HG03159 (cell line): ENCODE data around the gene ORC5.
"Not testable (repeated sequence)": the region's sequence is repeated elsewhere in the genome, so short reads cannot be mapped to it uniquely, and the experiment has no call there.

Experiments used
- ATAC-seq: cut with Tn5 transposase; IDR thresholded peaks from one replicate; pipeline ENCODE4 v1.9.1; 2021; ENCODE audit warnings: mild to moderate bottlenecking, moderate library complexity; ENCODE audit not compliant: unreplicated experiment

ORC5 gene

DNA sequence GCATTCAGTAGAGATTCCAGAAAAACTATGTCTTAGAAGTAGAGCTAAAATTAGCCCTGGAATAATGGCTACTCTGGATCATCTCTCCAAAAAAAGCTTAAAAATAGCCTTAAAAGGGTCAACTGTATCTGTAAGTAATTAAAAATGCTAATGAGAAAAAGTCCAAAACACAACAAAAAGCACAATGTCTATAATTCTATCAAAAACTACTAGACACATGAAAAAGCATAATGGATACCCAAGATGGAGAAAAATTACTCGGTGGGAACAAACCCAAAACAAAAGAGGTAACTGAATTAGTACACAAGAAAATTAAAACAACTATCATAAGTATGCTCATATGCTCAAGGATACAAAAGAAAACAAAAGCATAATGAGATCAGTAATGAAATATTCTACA, 15.4 kb downstream of the ORC5 start:
- ATAC-seq: no peak

DNA sequence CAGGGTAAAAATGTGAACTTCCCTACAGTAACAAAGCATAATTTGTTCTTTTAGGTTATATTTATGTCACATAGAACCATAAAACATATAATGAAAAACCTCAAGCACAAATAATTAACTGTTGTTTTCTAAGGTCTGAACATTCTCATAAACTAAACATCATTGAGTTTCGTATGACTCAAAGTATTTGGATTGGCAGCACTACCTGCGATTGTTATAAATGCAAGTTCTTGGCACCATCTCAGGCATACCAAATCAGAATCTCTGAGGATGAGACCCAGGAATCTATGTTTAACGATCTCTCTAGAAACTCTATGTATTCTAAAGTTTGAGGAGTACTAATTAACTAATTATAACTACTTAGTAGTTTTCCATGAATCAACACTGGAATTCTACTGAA, 22.5 kb downstream of the ORC5 start:
- no peak for ATAC-seq

DNA sequence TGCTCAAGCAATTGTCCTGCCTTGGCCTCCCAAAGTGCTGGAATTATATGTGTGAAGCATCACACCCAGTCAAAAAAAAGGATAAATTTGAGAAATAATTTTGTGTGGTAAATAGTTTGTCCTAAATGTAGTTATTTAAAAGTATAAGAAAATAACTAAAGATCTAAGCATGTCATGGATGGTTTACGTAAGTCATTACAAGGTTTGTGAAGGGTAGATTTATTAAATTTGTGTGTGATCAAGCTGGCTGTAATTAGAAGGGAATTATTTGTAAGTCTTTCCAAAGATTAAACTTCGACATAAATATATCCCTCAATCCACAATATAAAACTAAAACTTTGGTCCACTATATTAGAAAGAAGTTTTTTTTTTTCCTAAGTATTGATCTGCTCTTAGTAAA, 28.6 kb downstream of the ORC5 start:
- ATAC-seq: no peak

DNA sequence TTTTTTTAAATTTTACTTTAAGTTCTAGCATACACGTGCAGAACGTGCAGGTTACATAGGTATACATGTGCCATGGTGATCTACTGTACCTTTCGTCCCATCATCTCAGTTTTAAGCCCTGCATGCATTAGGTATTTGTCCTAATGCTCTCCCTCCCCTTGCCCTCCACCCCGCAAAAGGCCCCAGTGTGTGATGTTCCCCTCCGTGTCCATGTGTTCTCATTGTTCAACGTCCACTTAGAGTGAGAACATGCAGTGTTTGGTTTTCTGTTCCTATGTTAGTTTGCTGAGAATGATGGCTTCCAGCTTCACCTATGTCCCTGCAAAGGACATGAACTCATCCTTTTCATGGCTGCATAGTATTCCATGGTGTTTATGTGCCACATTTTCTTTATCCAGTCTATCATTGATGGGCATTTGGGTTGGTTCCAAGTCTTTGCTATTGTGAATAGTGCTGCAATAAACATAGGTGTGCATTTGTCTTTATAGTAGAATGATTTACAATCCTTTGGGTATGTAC, 30.2 kb downstream of the ORC5 start:
- ATAC-seq: not testable (repeated sequence)

DNA sequence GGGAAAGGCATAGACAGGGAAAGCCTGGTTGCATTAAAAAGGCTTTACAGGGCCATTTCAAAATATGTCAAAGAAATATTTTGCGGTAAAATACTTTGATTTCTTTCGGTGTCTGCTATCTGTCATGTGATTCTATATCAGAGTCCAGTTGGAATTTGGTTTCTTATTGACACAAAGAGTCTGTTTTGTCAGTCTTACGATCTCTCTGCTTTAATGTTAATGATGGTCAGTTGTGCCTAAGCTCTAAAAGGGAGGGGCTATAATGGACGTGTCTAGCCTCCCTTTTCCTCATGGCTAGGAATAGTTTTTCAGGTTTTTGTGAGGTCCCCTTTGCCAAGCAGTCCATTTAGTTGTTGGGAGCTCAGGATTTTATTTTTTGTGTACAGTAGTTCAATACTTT, 31.5 kb downstream of the ORC5 start:
- ATAC-seq: no peak

DNA sequence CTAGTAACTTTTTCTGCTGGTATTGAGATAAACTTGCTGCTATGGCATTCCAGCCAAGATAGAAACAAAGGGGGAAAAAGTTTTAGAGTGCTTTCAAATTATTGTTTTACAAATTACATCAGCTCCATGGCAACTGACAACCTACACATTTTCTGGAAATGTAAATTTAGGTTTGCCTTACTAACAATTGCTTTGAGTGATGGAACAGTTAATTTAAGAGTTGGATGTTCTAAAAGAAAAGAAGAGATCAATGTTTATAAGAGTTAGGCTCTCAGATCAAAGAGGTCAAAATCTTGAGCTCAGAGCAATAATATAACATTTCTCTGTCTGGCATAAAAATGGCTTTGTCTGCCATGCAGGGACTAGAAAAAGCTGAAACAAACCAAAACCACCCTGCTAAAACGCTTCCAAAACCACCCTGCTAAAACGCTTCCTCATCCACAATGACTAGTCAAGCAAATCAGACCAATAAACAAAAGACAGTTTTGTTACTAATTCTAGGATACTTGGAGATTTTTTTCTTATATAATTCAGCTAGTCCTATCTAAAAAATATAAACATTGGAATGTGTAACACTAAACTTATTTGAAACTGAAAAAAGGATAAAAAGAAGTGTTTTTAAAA, 32.3 kb downstream of the ORC5 start:
- no peak for ATAC-seq

DNA sequence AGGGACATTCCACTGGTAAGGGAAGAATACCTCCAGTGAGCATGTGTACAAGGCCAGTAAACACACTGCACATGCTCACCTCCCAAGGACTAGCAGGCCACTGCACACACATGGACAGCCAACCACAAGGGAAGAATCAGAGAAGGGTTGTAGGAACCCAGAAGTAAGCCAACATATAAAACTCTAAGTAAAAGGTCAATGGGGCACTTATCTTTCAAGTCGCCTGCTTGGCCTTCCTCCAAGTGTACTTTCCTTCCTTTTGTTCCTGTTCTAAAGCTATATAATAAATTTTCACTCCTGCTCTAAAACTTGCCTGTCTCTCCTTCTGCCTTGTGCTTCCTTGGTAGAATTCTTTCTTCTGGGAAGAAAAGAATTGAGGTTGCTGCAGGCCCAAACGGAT, 33.0 kb downstream of the ORC5 start:
- no peak for ATAC-seq

DNA sequence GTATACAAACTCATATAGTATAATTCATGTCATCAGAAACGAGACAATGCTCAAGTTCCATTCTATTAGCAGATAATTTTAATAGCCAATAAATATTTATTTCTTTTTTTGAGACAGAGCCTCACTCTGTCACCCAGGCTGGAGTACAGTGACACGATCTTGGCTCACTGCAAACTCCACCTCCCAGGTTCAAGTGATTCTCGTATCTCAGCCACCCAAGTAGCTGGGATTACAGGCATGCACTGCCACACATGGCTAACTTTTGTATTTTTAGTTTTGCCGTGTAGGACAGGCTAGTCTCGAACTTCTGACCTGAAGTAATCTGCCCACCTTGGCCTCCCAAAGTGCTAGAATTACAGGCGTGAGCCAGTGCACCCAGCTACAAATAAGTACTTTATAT, 45.7 kb downstream of the ORC5 start:
- no peak for ATAC-seq

DNA sequence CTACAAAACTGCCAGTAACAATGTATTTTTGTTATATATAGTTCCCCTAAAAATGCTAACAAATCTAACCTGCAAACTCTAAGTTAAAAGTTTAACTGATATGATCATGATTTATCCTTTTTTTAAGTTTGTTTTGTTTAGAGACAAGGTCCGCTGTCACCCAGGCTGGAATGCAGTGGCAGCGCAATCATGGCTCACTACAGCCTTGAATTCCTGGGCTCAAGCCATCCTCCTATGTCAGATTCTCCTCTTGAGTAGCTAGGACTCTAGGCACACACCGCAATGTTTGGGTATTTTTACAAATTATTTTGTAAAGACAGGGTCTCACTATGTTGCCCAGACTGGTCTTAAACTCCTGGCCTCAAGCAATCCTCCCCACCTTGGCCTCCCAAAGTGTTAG, 46.6 kb downstream of the ORC5 start:
- no peak for ATAC-seq

DNA sequence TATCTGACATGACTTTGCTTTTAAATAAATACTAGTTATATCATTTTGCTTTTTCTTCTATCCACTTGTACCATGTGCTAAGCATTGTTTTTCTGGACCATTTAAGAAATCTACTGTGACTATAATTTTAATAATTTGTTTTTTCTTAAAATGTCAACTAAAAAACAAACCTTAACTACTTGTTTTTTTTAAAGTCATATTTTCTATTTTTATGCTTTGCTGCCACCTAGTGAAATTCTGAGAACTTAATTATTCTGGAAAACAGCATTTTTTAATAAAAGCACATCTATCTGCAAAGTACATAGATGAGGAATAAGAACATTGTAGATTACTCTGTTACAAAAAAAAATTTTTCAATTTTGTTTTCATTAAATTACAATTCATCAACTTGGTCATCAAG, 47.4 kb downstream of the ORC5 start:
- no peak for ATAC-seq

DNA sequence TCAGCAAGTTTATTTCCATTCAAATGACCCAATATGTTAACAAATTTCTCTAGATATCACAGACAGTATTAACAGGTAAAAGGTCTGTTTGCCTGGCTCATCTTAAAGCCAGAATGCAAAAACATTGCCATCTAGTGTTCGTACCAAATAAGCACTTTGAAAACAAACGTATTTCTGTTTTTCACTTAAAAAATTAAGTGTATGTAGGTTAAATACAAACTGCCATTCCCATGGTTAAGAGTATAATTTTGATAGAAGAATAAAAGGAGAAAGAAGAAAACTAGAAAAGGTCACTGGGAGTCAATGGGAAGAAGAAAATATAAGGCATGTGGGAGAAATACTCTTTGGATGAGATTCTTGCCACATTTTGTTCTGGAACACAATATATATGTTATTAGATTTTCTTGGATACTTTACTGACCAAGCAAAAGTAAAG, 51.0 kb downstream of the ORC5 start:
- no peak for ATAC-seq

DNA sequence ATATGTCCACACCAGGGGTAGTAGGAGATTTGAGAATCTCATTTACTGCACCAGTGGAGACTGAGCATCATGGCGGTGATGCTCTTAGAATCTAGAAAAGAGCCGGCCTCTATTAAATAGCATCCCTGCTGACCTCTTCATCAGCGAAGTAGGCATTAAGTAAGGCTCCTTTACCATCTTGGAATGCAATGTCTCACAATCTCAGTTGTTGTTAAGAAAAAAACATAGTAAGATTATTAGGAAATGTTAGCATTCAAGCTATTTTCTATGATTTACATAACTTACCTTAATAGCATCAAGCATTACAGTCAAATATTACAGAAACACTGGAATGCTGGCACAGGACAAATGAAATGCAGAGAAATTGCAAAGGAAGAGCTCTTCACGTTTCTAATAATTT, 54.5 kb downstream of the ORC5 start:
- no peak for ATAC-seq

DNA sequence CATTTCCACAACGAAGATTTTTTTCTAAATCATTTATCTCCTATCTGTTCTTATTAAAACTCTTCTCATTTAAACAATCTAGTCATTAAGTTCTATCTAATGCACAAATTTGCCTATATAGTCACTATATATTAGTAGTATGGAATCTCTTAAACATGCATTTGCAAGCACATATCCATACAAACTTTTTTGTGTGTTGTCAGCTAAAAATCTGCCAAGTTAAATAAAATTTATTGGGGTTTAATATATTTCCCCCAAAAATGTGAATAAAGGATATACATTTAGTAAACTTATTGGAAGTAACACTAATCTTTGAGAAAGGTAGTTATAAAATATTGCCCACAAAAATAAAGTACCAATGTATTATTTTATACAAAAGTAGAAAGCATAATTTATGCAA, 55.3 kb downstream of the ORC5 start:
- ATAC-seq: no peak

DNA sequence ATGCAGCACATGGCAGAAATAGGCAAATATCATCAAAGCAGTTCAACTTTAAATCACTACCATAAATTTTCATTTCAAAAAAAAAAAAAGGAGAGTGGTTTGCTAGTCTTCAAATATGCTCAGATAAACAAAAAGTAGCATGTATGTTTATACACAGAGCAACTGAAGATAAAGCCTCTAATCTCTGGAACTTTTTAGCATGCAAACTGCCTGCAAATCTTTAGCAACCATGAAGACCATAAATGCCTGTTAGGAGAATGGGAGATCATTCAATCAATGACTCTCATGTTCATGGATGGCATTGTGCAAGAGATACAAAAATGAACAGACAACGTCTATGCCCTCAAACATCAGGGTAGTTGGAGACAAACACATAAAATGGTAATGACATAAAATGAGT, 57.3 kb downstream of the ORC5 start:
- ATAC-seq: no peak

DNA sequence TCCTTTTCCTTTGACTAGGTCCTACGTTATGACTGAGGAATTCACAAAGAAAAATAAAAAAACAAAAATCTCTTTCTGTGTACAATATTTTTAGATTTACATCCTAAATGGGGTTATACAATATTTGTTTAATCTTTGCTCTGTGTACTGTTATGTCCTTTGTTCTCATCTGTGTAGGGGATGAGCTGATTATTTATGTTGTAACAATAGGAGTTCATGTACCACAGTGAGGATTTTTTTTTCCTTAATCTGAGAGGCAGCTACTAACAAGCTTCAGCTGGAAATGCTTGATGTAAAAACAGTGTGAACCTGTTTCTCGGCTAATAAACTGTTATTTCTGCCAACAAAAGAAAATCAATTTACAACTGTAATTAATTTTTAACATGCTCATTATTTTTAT, 58.0 kb downstream of the ORC5 start:
- ATAC-seq: no peak

DNA sequence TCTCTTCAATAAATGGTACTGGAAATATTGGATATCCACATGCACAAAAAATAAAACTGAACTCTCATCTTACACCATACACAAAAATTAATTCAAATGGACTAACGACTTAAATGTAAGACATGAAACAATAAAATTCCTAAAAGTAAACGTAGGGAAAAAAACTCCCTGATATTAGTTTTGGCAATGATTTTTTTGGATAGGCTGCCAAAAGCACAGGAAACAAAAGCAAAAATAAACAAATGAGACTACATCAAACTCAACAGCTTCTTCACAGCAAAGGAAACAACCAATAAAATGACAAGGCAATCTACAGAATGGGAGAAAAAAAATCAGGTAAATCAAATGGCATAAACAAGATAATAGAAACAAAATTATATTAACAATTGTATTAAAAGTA, 65.7 kb downstream of the ORC5 start:
- ATAC-seq: no peak

DNA sequence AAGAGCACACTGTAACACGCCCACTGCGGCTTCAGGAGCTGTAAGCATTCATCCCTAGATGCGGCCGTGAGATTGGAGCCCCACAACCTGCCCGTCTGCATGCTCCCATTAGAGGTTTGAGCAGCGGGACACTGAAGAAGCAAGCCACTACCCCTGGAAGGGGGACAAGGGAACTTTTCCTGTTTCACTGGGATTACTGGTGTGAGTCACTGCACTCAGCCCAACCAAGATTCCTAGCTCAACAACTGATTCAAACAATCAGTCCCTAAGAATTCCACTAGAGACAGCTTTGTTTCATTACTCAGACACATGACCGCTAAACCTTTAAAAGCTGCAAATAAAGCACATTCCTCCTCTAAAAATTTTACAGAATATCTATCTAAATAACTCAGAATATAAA, 69.8 kb downstream of the ORC5 start:
- ATAC-seq: no peak

DNA sequence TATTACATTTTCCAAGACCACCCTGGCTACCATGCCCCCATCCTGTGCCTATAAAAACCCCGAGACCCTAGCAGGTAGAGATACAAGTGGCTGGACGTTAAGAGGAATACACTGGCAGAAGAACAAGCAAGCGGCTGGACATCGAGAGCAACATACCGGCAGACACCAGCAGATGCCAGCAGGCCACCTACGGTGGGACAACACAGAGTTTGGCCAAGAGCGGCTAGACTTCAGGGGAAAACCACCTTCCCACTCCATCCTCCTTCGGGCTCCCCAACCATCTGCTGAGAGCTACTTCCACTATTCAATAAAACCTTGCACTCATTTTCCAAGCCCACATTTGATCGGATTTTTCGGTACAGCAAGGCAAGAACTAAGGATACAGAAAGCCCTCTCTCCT, 70.3 kb downstream of the ORC5 start:
- ATAC-seq: no peak

DNA sequence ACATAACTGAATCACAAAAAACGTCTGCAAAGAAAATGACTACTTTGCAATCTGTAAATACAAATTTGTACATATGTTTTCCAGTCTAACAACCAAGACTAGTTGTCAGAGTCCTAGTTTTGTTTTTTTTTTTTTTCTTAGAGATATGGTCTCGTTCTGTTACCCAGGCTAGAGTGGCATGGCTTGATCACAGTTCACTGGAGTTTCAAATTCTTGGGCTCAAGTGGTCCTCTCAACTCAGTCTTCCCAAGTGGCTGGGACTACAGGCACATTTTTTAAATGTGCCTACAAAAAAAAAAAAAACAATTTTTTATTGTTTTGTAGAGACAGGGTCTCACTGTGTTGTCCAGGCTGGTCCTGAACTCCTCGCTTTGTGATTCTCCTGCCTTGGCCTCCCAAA, 70.8 kb downstream of the ORC5 start:
- ATAC-seq: no peak

DNA sequence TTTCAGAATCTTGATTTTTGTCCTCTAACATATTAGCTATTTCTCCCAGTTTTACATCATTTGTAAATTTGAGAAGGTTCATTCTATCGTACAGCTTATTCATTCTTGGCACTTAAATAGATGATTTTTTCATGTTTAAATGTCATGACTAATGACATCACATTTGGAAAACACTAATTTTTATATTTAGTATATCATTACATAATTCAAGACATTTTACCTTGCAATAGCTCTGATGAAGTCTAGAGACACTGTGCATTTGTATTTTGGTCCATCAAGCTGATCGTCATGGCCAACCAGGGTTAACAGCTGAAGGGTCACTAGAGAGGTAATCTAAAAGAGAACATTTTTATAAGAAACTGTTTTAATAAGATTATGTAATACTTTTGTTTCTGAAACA, 71.3 kb downstream of the ORC5 start:
- ATAC-seq: no peak

DNA sequence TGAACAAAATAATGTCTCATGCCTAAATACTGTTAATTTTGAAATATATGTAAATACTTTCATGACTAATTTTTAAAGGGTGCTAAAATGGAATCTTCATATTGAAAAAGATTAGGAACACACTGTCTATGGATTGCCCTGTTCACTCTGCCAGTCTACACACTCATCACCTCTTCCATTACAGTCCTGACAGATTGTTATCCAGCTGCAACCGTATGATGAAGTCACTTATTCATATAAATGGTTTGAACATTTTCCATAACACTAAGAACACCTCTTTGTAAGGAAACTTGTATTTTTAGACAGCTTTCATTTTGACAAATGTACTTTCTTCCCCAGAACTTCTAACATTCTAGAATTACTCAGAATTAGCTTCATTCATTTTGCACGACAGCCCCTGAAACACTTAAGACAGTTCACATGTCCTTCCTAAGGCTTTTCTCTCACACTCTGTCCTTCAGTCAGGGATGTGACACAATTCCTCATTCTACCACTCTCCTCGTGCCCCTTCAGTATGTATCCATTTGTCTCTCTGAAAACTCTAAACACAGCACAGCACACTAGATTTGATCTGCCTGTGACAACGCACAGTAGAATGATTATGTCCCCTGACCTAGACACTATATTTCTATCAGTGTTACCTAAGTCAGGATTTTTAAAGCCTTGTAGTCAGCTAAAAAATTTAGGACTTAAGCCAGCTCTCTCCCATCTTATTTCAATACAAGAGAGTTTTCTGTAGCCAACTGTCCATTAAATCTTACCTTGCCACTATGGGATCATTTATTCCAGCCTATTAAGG, 71.9 kb downstream of the ORC5 start:
- no peak for ATAC-seq

DNA sequence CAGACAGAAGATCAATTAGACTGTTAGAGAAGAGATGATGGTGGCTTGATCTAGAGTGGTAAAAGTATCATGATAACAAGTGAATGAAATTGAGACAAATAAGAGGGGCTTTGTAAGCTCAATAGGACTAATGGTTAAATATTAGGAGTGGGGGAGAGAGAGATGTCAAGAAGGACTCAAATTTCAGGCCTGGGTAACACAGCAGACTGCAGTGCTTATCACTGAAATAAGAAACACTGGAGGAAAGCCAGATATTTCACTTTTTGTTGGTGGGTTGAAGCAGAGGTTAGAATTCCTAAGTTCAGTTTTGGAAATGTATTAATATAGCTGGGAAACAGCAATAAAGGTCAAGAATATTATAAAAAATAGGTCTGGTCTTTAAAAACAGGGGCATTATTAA, 74.6 kb downstream of the ORC5 start:
- no peak for ATAC-seq

DNA sequence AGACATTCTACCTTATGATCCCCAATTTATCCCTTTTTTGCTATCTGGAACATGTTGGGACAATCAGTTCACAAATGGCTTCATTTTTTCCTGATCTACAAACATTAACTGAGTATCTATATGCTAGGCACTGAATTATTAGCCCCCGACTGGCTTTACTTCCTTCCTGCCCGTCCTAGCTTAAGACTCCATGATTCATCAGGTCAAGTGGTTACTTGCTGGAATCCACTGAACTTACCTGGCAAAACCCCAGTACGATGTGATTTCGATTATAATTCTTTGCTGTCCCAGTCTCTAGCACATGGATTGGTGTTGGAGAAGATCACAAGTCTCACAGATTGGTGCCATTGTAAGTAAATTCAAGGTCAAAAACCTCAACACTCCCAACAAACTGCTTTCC, 77.1 kb downstream of the ORC5 start:
- no peak for ATAC-seq
